ENCODE results near the gene PTPRK. TPM values are rescaled to one million over a fixed set of nuclear protein-coding genes. Genes with fewer than 3 reads are reported as not detected.

Gene PTPRK
- total RNA-seq, 1 experiment from 2014 or later = 89.3 TPM

GRCh38 chr6:128558924-128559323 is 38.5 kb upstream of the PTPRK start:
- Histone ChIP-seq H3K79me2 (ENCODE audit: low read depth) (no peaks in the 10 kb centered on the region), H3K27ac (no peak overlapping the region), H3K9me2 (ENCODE audit: insufficient read depth) (no peaks in the 10 kb centered on the region; the same call in 1 of the 2 replicates), H3K9me3 (ENCODE audit: insufficient read depth, low read depth) (0 out of 2 replicates have a peak, but pooled peaks cover 5% of the 10 kb centered on the region), H4K20me1 (ENCODE audit: insufficient read depth) (no peaks in the 10 kb centered on the region), H3K27me3 (ENCODE audit: insufficient read depth, low read depth) (no peaks in the 10 kb centered on the region), H3K4me1 (replicated peaks; ENCODE audit: insufficient read depth) (no peaks in the 10 kb centered on the region), H3K4me2 (no peak overlapping the region), H3K4me3 (no peak overlapping the region), H3K36me3 (ENCODE audit: low read depth) (no peaks in the 10 kb centered on the region), H2AFZ (no peak overlapping the region), H3F3A (ENCODE audit: insufficient read depth, low read depth) (no peaks in the 10 kb centered on the region)
- ChIA-PET CTCF (no interaction called here), POLR2A (ENCODE audit: unreplicated experiment) (no interaction called here)
- intact Hi-C loops (cut with micrococcal nuclease; ENCODE audit: unreplicated experiment) = no loop called here
- TF ChIP-seq CTCF (conservative IDR thresholded peaks at IDR 0.05) (no peak), EZH2 (IDR thresholded peaks at IDR 0.05; ENCODE audit: low read depth) (no peak)
- no peak for DNase-seq
- BruUV-seq (replicated peaks) = no TSS peak

GRCh38 chr6:128558021-128558420 is 37.6 kb upstream of the PTPRK start:
- CTCF ChIA-PET = no interaction called here
- no peak overlapping the region for H2AFZ ChIP-seq
- no peaks in the 10 kb centered on the region for H3K27me3 ChIP-seq (ENCODE audit: insufficient read depth, low read depth)
- no peak overlapping the region for H3K27ac ChIP-seq
- no peak for DNase-seq
- POLR2A ChIA-PET (ENCODE audit: unreplicated experiment) = no interaction called here
- intact Hi-C loops (cut with micrococcal nuclease; ENCODE audit: unreplicated experiment) = no loop called here
- H3K79me2 ChIP-seq (ENCODE audit: low read depth) = no peaks in the 10 kb centered on the region
- H3K4me1 ChIP-seq (replicated peaks; ENCODE audit: insufficient read depth) = no peaks in the 10 kb centered on the region
- H3F3A ChIP-seq (ENCODE audit: insufficient read depth, low read depth) = no peaks in the 10 kb centered on the region
- no peaks in the 10 kb centered on the region for H4K20me1 ChIP-seq (ENCODE audit: insufficient read depth)
- no peak overlapping the region for H3K4me2 ChIP-seq
- H3K9me3 ChIP-seq (ENCODE audit: insufficient read depth, low read depth) = no peaks in the 10 kb centered on the region
- TF ChIP-seq EZH2 (IDR thresholded peaks at IDR 0.05; ENCODE audit: low read depth) = no peak
- no peak for TF ChIP-seq CTCF (conservative IDR thresholded peaks at IDR 0.05)
- no peak overlapping the region for H3K4me3 ChIP-seq
- H3K36me3 ChIP-seq (ENCODE audit: low read depth) = no peaks in the 10 kb centered on the region
- no peaks in the 10 kb centered on the region; the same call in 1 of the 2 replicates for H3K9me2 ChIP-seq (ENCODE audit: insufficient read depth)
- no TSS peak for BruUV-seq (replicated peaks)

GRCh38 chr6:128557081-128557480 is 36.7 kb upstream of the PTPRK start:
- Histone ChIP-seq H3K4me2 (no peak overlapping the region), H3F3A (ENCODE audit: insufficient read depth, low read depth) (no peaks in the 10 kb centered on the region), H4K20me1 (ENCODE audit: insufficient read depth) (no peaks in the 10 kb centered on the region), H2AFZ (no peak overlapping the region), H3K79me2 (ENCODE audit: low read depth) (no peaks in the 10 kb centered on the region), H3K9me3 (ENCODE audit: insufficient read depth, low read depth) (no peaks in the 10 kb centered on the region), H3K4me1 (replicated peaks; ENCODE audit: insufficient read depth) (no peaks in the 10 kb centered on the region), H3K27me3 (ENCODE audit: insufficient read depth, low read depth) (no peaks in the 10 kb centered on the region), H3K4me3 (no peak overlapping the region), H3K27ac (no peak overlapping the region), H3K36me3 (ENCODE audit: low read depth) (no peaks in the 10 kb centered on the region), H3K9me2 (ENCODE audit: insufficient read depth) (no peaks in the 10 kb centered on the region; the same call in 1 of the 2 replicates)
- intact Hi-C loops (cut with micrococcal nuclease; ENCODE audit: unreplicated experiment) = no loop called here
- ChIA-PET CTCF (no interaction called here), POLR2A (ENCODE audit: unreplicated experiment) (interaction anchor here (0.6 kb wide), 1 partner anchor 16 kb away, joined by 3 read pairs; no protein-coding TSS in a partner anchor)
- DNase-seq = no peak
- no TSS peak for BruUV-seq (replicated peaks)
- TF ChIP-seq CTCF (conservative IDR thresholded peaks at IDR 0.05) (no peak), EZH2 (IDR thresholded peaks at IDR 0.05; ENCODE audit: low read depth) (no peak)
